Neural cell (in vitro differentiated cells): ENCODE data around the gene PABPC4L. TPM values are rescaled to one million over a fixed set of nuclear protein-coding genes. Genes with fewer than 3 reads are reported as not detected.

ENCODE experiments used
- H2AFZ ChIP-seq: fragments of 200-600, 300-800 bp; sonication (generic), shearing (Covaris generic); 2 replicates; pipeline ENCODE4 v1.6.0; 2014; ENCODE audit warnings: low read depth, mild to moderate bottlenecking, antibody characterized with exemption, low read length, moderate library complexity
- H3F3A ChIP-seq: fragments of 200-600 bp; shearing (Covaris generic); 2 replicates; pipeline ENCODE4 v1.6.1; 2016; ENCODE audit warnings: mild to moderate bottlenecking, moderate library complexity, mixed read lengths, antibody characterized with exemption, low read length; ENCODE audit not compliant: insufficient read depth, poor library complexity, severe bottlenecking
- H3K27ac ChIP-seq: fragments of 200-600, 300-800 bp; sonication (generic), shearing (Covaris generic); 2 replicates; pipeline ENCODE4 v1.5.1; 2014; ENCODE audit warnings: mild to moderate bottlenecking, low read length, moderate library complexity
- H3K27me3 ChIP-seq: fragments of 300-800, 200-600 bp; sonication (generic), shearing (Covaris generic); 2 replicates; pipeline ENCODE4 v1.6.0; 2014; ENCODE audit warnings: mild to moderate bottlenecking, low read depth, low read length, moderate library complexity; ENCODE audit not compliant: insufficient read depth
- H3K36me3 ChIP-seq: fragments of 300-800, 200-600 bp; sonication (generic), shearing (Covaris generic); 2 replicates; pipeline ENCODE4 v1.5.1; 2014; ENCODE audit warnings: mild to moderate bottlenecking, antibody characterized with exemption, low read length, moderate library complexity; ENCODE audit not compliant: insufficient read depth
- H3K4me2 ChIP-seq: fragments of 300-800, 200-600 bp; sonication (generic), shearing (Covaris generic); 2 replicates; pipeline ENCODE4 v1.6.0; 2014; ENCODE audit warnings: mild to moderate bottlenecking, low read length
- H3K4me3 ChIP-seq: fragments of 300-800, 200-600 bp; sonication (generic), shearing (Covaris generic); 2 replicates; pipeline ENCODE4 v1.5.1; 2014; ENCODE audit warnings: mild to moderate bottlenecking, low read length, moderate library complexity
- H3K79me2 ChIP-seq: fragments of 200-600 bp; shearing (Covaris generic); replicated peaks from 2 replicates; pipeline ENCODE4 v1.6.0; 2014; ENCODE audit warnings: mild to moderate bottlenecking, low read length, moderate library complexity; ENCODE audit not compliant: insufficient read depth
- H3K9ac ChIP-seq: fragments of 300-800, 200-600 bp; sonication (generic), shearing (Covaris generic); 2 replicates; pipeline ENCODE4 v1.6.1; 2016; ENCODE audit warnings: mild to moderate bottlenecking, low read length, mixed read lengths
- H3K9me2 ChIP-seq: fragments of 200-600 bp; shearing (Covaris generic); 2 replicates; pipeline ENCODE4 v1.6.1; 2016; ENCODE audit warnings: mild to moderate bottlenecking, low read length, mixed read lengths; ENCODE audit not compliant: insufficient read depth
- H3K9me3 ChIP-seq: fragments of 200-600, 300-800 bp; sonication (generic), shearing (Covaris generic); 2 replicates; pipeline ENCODE4 v1.6.1; 2016; ENCODE audit warnings: mild to moderate bottlenecking, mixed run types, low read length, moderate library complexity, mixed read lengths
- H4K20me1 ChIP-seq: fragments of 200-600 bp; shearing (Covaris generic); 2 replicates; pipeline ENCODE4 v1.6.1; 2016; ENCODE audit warnings: mild to moderate bottlenecking, mixed run types; ENCODE audit not compliant: insufficient read depth
- EP300 ChIP-seq: fragments of 450-650 bp; conservative IDR thresholded peaks from 2 replicates; pipeline ENCODE4 v1.6.1; 2014; ENCODE audit warnings: antibody characterized with exemption, mild to moderate bottlenecking, moderate library complexity; ENCODE audit not compliant: poor library complexity, severe bottlenecking
- EZH2 ChIP-seq: fragments of 200-600, 300-800 bp; shearing (Covaris generic), sonication (generic); IDR thresholded peaks from 2 replicates; pipeline ENCODE4 v1.6.1; 2014; ENCODE audit warnings: antibody characterized with exemption, low read length, borderline replicate concordance, mild to moderate bottlenecking; ENCODE audit not compliant: insufficient read depth, poor library complexity, severe bottlenecking
- MXI1 ChIP-seq: fragments of 450-650 bp; conservative IDR thresholded peaks from 2 replicates; pipeline ENCODE4 v1.6.1; 2014; ENCODE audit warnings: antibody characterized with exemption, mild to moderate bottlenecking; ENCODE audit not compliant: poor library complexity, severe bottlenecking
- POLR2AphosphoS5 ChIP-seq: IDR thresholded peaks from 2 replicates; pipeline ENCODE4 v1.6.1; 2012
- RAD21 ChIP-seq: fragments of 450-650 bp; conservative IDR thresholded peaks from 2 replicates; pipeline ENCODE4 v1.6.1; 2014; ENCODE audit warnings: antibody characterized with exemption, mild to moderate bottlenecking, moderate library complexity
- SMC3 ChIP-seq: fragments of 450-650 bp; conservative IDR thresholded peaks from 2 replicates; pipeline ENCODE4 v1.6.1; 2014; ENCODE audit warnings: antibody characterized with exemption, mild to moderate bottlenecking, moderate library complexity; ENCODE audit not compliant: poor library complexity
- TAF1 ChIP-seq: IDR thresholded peaks from 2 replicates; pipeline ENCODE4 v1.6.1; 2012; ENCODE audit warnings: low read depth
- polyA plus RNA-seq: library from polyadenylated mRNA; depleted of rRNA; stranded (reverse); fragments of >200 nt; gene quantifications from 2 replicates; pipeline ENCODE4 v1.2.3, GENCODE V29; 2014
- TF ChIP-seq, protein P1 (sequence below): fragments of 450-650 bp; IDR thresholded peaks from 2 replicates; pipeline ENCODE4 v1.5.1; 2014; ENCODE audit warnings: antibody characterized with exemption, mild to moderate bottlenecking, moderate library complexity; ENCODE audit not compliant: poor library complexity, severe bottlenecking
- TF ChIP-seq, protein P2 (sequence below): IDR thresholded peaks from 2 replicates; pipeline ENCODE4 v1.6.1; 2012; ENCODE audit warnings: borderline replicate concordance

Gene PABPC4L
- polyA plus RNA-seq, 1 donor from 2014 or later = not detected

DNA sequence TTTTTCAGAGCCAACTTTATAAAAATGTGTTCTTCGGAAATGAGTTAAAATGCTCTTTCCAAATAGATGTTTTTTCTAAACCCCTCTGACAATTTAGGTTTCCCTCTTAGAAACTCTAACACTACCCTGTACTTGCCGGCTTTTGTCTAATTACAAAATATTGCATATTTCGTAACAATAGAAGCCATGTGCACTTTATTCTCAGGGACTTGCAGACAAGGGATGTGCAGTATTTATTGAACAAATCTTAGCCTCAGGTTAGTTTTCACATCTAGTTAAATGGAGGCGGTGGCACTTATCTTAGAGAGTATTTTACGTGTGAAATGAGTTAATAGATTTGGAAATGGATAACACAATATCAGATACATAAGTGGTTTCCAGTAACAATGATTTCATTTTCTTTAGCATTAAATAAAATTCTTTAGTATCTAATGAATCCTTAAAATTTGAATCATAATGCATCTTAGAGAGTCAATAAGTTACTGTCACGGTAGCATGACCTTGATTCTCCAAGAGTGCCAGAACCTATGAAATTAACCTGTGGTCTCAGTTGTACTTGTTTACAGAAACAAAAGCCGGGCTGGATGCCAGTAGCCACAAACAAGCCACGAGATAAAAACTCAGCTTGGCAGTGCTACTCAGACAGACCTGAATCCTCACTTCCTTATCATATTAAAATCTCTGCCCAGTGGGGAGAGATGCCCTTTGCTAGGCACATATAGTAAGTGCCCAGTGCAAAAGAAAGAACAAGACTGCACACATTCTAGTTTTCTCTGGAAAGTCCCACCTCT is 772 bp upstream of the PABPC4L start:
- H3F3A ChIP-seq = no peaks in the 10 kb centered on the region
- no peaks in the 10 kb centered on the region for H3K27me3 ChIP-seq
- H3K9me3 ChIP-seq = no peaks in the 10 kb centered on the region
- H3K9ac ChIP-seq = no peak overlapping the region
- H3K36me3 ChIP-seq = no peaks in the 10 kb centered on the region
- H3K4me2 ChIP-seq = no peak overlapping the region
- TF ChIP-seq EZH2 = no peak
- no peak for TF ChIP-seq EP300
- TF ChIP-seq, protein P1, sequence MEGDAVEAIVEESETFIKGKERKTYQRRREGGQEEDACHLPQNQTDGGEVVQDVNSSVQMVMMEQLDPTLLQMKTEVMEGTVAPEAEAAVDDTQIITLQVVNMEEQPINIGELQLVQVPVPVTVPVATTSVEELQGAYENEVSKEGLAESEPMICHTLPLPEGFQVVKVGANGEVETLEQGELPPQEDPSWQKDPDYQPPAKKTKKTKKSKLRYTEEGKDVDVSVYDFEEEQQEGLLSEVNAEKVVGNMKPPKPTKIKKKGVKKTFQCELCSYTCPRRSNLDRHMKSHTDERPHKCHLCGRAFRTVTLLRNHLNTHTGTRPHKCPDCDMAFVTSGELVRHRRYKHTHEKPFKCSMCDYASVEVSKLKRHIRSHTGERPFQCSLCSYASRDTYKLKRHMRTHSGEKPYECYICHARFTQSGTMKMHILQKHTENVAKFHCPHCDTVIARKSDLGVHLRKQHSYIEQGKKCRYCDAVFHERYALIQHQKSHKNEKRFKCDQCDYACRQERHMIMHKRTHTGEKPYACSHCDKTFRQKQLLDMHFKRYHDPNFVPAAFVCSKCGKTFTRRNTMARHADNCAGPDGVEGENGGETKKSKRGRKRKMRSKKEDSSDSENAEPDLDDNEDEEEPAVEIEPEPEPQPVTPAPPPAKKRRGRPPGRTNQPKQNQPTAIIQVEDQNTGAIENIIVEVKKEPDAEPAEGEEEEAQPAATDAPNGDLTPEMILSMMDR = no peak
- TF ChIP-seq SMC3 = no peak
- TF ChIP-seq RAD21 = no peak
- no peak for TF ChIP-seq MXI1
- TF ChIP-seq, protein P2, sequence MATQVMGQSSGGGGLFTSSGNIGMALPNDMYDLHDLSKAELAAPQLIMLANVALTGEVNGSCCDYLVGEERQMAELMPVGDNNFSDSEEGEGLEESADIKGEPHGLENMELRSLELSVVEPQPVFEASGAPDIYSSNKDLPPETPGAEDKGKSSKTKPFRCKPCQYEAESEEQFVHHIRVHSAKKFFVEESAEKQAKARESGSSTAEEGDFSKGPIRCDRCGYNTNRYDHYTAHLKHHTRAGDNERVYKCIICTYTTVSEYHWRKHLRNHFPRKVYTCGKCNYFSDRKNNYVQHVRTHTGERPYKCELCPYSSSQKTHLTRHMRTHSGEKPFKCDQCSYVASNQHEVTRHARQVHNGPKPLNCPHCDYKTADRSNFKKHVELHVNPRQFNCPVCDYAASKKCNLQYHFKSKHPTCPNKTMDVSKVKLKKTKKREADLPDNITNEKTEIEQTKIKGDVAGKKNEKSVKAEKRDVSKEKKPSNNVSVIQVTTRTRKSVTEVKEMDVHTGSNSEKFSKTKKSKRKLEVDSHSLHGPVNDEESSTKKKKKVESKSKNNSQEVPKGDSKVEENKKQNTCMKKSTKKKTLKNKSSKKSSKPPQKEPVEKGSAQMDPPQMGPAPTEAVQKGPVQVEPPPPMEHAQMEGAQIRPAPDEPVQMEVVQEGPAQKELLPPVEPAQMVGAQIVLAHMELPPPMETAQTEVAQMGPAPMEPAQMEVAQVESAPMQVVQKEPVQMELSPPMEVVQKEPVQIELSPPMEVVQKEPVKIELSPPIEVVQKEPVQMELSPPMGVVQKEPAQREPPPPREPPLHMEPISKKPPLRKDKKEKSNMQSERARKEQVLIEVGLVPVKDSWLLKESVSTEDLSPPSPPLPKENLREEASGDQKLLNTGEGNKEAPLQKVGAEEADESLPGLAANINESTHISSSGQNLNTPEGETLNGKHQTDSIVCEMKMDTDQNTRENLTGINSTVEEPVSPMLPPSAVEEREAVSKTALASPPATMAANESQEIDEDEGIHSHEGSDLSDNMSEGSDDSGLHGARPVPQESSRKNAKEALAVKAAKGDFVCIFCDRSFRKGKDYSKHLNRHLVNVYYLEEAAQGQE = no peak
- TF ChIP-seq TAF1 = no peak
- TF ChIP-seq POLR2AphosphoS5 = no peak
- H4K20me1 ChIP-seq = no peaks in the 10 kb centered on the region
- H3K9me2 ChIP-seq = no peaks in the 10 kb centered on the region
- no peaks in the 10 kb centered on the region for H3K79me2 ChIP-seq
- no peak overlapping the region for H3K4me3 ChIP-seq
- H3K27ac ChIP-seq = no peak overlapping the region
- H2AFZ ChIP-seq = no peak overlapping the region

DNA sequence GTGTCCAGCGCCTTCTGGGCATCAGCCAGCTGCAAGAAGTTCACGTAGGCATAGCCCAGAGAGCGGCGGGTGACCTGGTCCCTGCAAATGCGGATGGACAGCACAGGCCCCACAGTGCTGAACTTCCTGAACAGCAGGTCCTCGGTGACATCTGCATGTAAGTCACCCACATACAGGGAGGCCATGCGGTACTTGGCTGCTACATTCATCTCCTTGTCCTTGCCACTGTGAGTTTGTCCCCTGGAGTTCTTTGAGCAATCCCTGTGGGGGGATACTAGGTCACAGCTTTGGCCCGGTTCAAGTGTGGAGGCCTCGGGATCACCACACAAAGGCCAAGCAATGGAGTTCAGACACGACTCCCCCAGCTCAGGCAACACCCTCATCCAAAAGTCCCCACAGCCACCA is 776 bp downstream of the PABPC4L start:
- Histone ChIP-seq H4K20me1 (no peaks in the 10 kb centered on the region), H3K9me2 (no peaks in the 10 kb centered on the region), H2AFZ (no peak overlapping the region), H3K4me2 (no peak overlapping the region), H3F3A (no peaks in the 10 kb centered on the region), H3K9ac (no peak overlapping the region), H3K9me3 (no peaks in the 10 kb centered on the region), H3K27ac (no peak overlapping the region), H3K79me2 (no peaks in the 10 kb centered on the region), H3K4me3 (no peak overlapping the region), H3K36me3 (no peaks in the 10 kb centered on the region), H3K27me3 (no peaks in the 10 kb centered on the region)
- TF ChIP-seq, protein P1 = no peak
- no peak for TF ChIP-seq MXI1
- no peak for TF ChIP-seq POLR2AphosphoS5
- TF ChIP-seq SMC3 = no peak
- TF ChIP-seq RAD21 = no peak
- TF ChIP-seq TAF1 = no peak
- no peak for TF ChIP-seq EZH2
- TF ChIP-seq EP300 = no peak
- TF ChIP-seq, protein P2 = no peak
